Activated CD4-positive, CD25-positive, alpha-beta regulatory T cell treated with anti-CD3 and anti-CD28 coated beads, Interleukin-2, amount 50 U/mL, for 16 hours (primary cell): ENCODE measurements around the gene SLC2A13.
"Not testable (repeated sequence)": the region's sequence is repeated elsewhere in the genome, so short reads cannot be mapped to it uniquely, and the experiment has no call there.

Experiments
- DNase-seq: peaks from one replicate; pipeline ENCODE4 v3.0.0-alpha.2; 2020; ENCODE audit warnings: low read depth, low spot score

SLC2A13 gene

DNA sequence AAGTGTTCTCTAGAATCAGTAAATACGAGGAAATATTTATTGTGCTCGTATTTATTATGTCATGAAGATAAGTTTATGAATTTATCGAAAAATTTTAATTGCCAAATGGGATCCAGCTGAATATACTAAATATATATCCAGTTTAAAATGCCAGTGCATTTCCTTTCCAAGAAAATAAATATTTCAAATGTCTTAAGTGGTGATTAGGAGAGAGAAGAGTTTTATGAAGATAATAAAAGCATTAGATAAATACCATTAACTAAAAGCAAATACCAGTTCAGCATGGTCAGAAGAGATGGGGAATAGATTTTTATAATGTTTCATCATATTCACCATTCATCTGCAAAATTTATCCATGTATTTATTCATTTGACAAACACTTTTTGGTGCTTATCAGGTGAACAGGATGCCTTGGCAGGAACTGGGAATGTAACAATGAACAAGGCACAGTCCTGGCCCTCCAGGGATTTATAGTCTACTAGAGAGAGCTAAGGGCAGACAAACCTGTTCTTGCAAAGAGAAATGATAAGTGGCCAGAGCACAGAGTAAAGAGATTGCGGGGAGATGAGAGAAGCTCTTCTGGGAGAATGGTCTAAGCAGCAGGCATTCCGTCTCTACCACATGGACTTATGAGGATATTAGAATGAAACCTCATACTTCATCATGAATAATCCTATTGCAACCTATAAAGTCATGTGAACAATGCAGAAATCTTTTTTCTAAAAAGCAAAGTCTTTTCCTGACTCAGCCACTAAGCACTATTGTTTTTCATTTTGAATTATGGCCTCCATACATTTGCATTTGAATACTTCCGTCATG is 342.6 kb downstream of the SLC2A13 start:
- no peak for DNase-seq

GRCh38 chr12:39755478-39755877 is 350.4 kb downstream of the SLC2A13 start:
- no peak for DNase-seq

DNA sequence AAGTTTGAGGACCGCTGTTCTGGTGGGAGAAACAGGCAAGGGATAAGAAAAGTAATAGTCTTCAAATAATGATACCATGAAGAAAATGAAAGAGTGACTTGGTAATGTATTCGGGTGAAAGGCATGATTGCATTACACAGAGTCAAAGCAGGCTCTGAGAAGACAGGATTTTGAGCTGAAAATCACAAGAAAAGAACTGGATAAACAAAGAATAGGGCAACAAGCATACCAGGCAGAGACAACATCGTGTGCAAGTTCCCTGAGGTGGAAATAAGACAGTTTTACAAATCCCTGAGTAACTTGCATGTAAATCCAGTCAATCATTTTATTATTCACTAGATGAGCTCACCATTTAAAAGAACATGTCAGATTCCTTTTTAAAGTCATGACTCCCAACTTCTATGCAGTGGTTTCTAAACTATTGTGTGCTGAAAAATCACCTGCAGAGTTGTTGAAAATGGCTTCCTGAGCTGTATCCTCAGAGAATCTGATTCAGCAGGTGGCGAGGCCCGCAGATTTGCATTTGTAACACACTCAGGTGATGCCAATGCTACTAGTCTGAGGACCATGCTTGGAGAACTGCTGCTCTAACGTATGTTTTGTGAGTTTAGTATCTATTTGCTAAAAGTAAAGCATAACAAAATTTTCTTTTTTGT is 353.3 kb downstream of the SLC2A13 start:
- DNase-seq: no peak

GRCh38 chr12:39746151-39746550 is 359.7 kb downstream of the SLC2A13 start:
- DNase-seq: not testable (repeated sequence)

DNA sequence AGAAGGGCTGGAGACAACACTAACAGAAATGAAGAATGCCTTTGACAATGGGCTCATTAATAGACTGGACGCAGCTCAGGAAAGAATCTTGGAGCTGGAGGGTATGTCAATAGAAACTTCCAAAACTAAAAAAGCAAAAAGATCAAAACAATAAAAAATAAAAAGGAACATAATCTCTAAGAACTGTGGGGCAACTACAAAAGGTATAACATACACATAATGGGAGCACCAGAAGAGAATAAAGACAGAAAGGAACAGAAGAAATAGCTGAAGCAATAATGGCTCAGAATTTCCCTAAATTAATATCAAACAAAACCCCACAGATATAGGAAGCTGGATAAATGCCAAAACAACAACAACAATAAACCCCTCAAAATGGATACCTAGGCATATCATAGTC is 362.2 kb downstream of the SLC2A13 start:
- no peak for DNase-seq

- no peak for DNase-seq
Measured at GRCh38 chr12:39736406-39736805, 369.5 kb downstream of the SLC2A13 start.

DNA sequence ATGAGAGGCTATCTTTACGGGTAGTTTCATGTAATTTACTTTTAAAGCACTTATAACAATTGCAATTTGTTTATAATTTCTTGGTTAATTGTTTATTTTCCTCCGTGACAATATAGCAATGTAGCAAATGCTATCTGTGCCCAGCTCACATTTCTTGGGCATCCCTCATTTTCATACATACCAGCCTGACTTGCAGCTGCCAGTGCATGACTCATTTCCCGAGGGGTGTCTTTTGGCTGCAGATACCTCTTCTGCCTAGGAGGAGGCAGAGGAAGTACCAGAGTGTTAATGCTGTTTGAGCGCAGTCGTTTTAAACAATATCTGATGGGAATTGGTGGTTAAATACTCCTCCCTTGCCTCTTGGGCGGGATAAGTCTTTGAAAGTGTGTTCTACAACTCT is 382.1 kb downstream of the SLC2A13 start:
- DNase-seq: no peak

DNA sequence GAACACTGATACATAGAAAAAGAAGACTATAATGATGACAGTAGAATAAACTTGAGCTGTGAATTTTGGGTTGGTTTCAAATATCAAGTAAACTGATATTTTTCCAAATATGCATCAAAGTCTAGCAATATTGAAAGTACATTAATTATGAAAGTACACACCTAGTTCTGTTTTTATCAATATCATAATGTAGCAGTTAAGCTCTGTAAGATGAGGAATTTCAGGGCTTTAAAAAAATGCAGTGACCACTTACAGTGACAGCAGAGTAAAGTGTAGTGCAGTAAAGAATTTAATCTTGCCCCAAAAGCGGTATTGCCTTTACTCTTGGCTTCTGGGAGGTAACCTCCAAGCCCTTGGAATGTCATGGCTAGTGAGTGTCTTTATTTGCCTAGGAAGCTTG is 383.4 kb downstream of the SLC2A13 start:
- no peak for DNase-seq

DNA sequence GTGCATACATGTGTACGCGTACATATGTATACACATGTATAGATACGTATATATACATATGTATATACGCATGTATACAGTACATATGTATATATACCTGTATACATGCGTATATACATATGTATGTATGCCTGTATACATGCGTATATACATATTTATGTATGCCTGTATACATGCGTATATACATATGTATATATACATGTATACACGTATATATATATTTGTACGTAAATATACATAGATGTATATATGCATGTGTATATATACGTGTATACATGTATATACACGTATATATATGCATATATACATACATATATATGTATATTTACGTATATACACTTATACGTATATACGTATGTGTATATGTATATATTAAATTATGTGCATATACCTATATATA is 392.3 kb downstream of the SLC2A13 start:
- no peak for DNase-seq

DNA sequence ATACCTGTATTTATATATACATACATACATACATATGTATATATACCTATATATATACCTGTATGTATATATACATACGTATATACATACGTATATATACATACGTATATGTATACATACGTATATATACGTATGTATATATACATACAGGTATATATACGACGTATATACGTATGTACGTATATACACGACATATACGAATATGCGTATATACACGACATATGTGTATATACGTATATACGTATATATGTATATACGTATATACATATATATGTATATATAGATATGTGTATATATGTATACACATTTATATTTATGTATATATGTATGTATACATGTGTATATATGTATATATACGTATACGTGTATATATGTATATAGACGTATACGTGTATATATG is 393.5 kb downstream of the SLC2A13 start:
- no peak for DNase-seq
